Smooth muscle cell of the umbilical artery (primary cell): ENCODE data around the gene BAHCC1. TPM values are rescaled to one million over a fixed set of nuclear protein-coding genes. Genes with fewer than 3 reads are reported as not detected.

ENCODE experiments used
- total RNA-seq: library from RNA; depleted of rRNA; stranded (reverse); fragments of >200 nt; gene quantifications from 2 replicates; pipeline ENCODE4 v1.2.3, GENCODE V29; 2014

Gene BAHCC1
- 3.0 and 9.0 TPM in 2 replicates for total RNA-seq

GRCh38 chr17:81394921-81395599 is at the start of gene BAHCC1:
Gene BAHCC1 (plus strand): TSS chr17:81395457. CDS start chr17:81399740, 4,283 bp downstream.

GRCh38 chr17:81512562-81513371 is 117.5 kb downstream of the BAHCC1 start, which contains the start of gene ACTG1:
Gene ACTG1 (minus strand): TSS chr17:81512799. CDS start chr17:81512354, 445 bp downstream.

Other genes starting within 250 kb of the BAHCC1 start
- not detected in 2 replicates for gene PVALEF, start 229.9 kb upstream of the BAHCC1 start, total RNA-seq
- gene AATK, start 229.2 kb upstream of the BAHCC1 start, total RNA-seq: 0.23 and 0.30 TPM in 2 replicates
- 6.2 and 10.1 TPM in 2 replicates for gene CEP131, start 172.5 kb upstream of the BAHCC1 start, total RNA-seq
- 11.9 and 14.2 TPM in 2 replicates for gene TEPSIN, start 156.4 kb upstream of the BAHCC1 start, total RNA-seq
- gene NDUFAF8, start 156.1 kb upstream of the BAHCC1 start, total RNA-seq: 26.6 and 27.0 TPM in 2 replicates
- gene SLC38A10, start 100.2 kb upstream of the BAHCC1 start, total RNA-seq: 151 and 240 TPM in 2 replicates
- gene ACTG1, start 117.3 kb downstream of the BAHCC1 start, total RNA-seq: 6,408 and 8,170 TPM in 2 replicates
- gene FSCN2, start 132.9 kb downstream of the BAHCC1 start, total RNA-seq: 1.2 and 2.7 TPM in 2 replicates
- 14.6 and 27.2 TPM in 2 replicates for gene FAAP100, start 156.9 kb downstream of the BAHCC1 start, total RNA-seq
- 94.1 and 131 TPM in 2 replicates for gene NPLOC4, start 241.7 kb downstream of the BAHCC1 start, total RNA-seq
- 2.1 and 3.6 TPM in 2 replicates for gene TSPAN10, start 241.7 kb downstream of the BAHCC1 start, total RNA-seq